ENCODE data around the gene CZIB. TPM values are rescaled to one million over a fixed set of nuclear protein-coding genes. Genes with fewer than 3 reads are reported as not detected.

Gene CZIB
- total and polyA plus RNA-seq, 2 of the 4 experiments (the other 2 are of a cell fraction) = 41.0 to 58.9 TPM

DNA sequence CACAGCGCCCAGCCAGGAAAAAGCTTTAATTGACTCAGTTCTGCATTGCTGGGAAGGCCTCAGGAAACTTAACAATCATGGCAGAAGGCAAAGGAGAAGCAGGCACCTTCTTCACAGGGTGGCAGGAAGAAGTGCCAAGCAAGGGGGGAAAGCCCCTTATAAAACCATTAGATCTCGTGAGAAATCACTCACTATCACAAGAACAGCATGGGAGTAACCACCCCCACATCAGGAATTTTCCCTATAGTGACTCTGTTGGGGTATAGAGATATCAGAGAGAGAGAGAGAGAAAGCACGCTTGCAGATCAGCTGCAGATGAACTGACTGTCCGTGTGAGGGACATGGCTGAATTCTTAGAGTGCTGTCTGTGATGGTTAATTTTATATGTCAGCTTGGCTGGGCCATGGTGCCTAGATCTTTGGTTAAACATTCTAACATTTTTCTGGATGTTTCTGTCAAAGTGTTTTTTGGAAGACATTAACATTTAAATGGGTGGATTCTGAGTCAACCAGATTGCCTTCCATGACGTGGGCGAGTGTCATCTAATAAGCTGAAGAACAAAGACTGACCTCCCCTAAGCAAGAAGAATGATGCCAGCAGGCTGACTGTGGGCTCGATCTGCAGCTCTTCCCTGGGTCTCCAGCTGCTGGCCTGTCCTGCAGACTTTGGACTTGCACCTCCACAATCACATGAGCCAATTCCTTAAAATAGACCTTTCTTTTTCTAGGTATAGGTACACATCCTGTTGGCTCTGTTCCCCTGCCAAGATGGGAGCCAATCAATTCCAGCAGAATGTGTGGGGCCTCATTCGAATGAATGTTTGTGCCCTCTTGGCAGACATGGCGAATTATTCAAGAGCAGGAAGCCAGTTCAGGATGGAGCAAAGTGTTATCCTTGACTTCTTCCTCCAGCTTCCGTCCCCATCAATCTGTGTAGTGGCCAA, 45.2 kb downstream of the CZIB start:
- H3K27ac ChIP-seq (ENCODE audit: insufficient read depth, low read length) = peak overlapping the region; percentile 13; the same call in 1 of the 2 replicates
- no peaks in the 10 kb centered on the region for H3K27me3 ChIP-seq (ENCODE audit: control insufficient read depth, insufficient read depth, low read length)
- peak overlapping the region; percentile 9; the same call in 1 of the 2 replicates for H3K56ac ChIP-seq (ENCODE audit: extremely low read depth, insufficient read depth, low read length)
- H2AK9ac ChIP-seq (replicated peaks; ENCODE audit: low read depth, low read length, poor library complexity) = no peak overlapping the region
- in situ Hi-C loops (cut with MboI; ENCODE audit: low sequenced_read_pairs) = no loop called here
- DNase-seq (peak; percentile 82), ATAC-seq (ENCODE audit: low read depth) (no peak)
- H2BK15ac ChIP-seq (ENCODE audit: low read depth, low read length) = peak overlapping the region; percentile 37; the same call in 1 of the 3 replicates
- peaks cover 32% of the 10 kb centered on the region for H3K4me1 ChIP-seq (ENCODE audit: control insufficient read depth, insufficient read depth, low read length)
- peaks cover 32% of the 10 kb centered on the region for H3K9me1 ChIP-seq (ENCODE audit: insufficient read depth, low read length)
- H3K9me3 ChIP-seq (ENCODE audit: control insufficient read depth, insufficient read depth, low read length) = no peaks in the 10 kb centered on the region
- H3K4me3 ChIP-seq (ENCODE audit: insufficient read depth, low read depth, low read length) = no peak overlapping the region
- peak overlapping the region; percentile 50 for H3K18ac ChIP-seq (ENCODE audit: low read depth, low read length)
- WGBS, 2 experiments (ENCODE audit: extremely low coverage in 2 of 2, insufficient read length in 1 of 2) = 65% methylated on average over 3 of the region's 10 CpGs; no CpG with 5 or more reads in 1 of the 2 experiments
- H3K9ac ChIP-seq (ENCODE audit: low read depth, low read length) = no peak overlapping the region
- no TSS peak for BruUV-seq (replicated peaks)
- peak overlapping the region; percentile 83 for H2BK20ac ChIP-seq (ENCODE audit: low read depth, low read length)
- H2AK5ac ChIP-seq (ENCODE audit: low read depth, low read length) = peak overlapping the region; percentile 85
- no peaks in the 10 kb centered on the region for H3K36me3 ChIP-seq (ENCODE audit: control insufficient read depth, insufficient read depth, low read length)
- POLR2A ChIA-PET (ENCODE audit: unreplicated experiment) = no interaction called here
- H3K14ac ChIP-seq (replicated peaks; ENCODE audit: low read depth, low read length) = peak overlapping the region; percentile 64
- H4K5ac ChIP-seq (ENCODE audit: low read depth, low read length) = peak overlapping the region; percentile 50
- peak overlapping the region; percentile 80 for H4K91ac ChIP-seq (ENCODE audit: insufficient read depth, low read depth, low read length)
- peak overlapping the region; percentile 61 to 86; a peak in 3 of 4 replicates for H4K8ac ChIP-seq (ENCODE audit: low read depth in 2 of 2, low read length in 2 of 2)
- H3K4ac ChIP-seq (ENCODE audit: low read depth, low read length) = peak overlapping the region; percentile 73
- H2BK120ac ChIP-seq (ENCODE audit: low read depth, low read length) = peak overlapping the region; percentile 81
- intact Hi-C loops (cut with micrococcal nuclease) = no loop called here
- dilution Hi-C loops (cut with HindIII; ENCODE audit: low sequenced_read_pairs, unreplicated experiment) = no loop called here
- H3K4me2 ChIP-seq (ENCODE audit: low read depth, low read length) = no peak overlapping the region
- peak overlapping the region; percentile 75 for H2BK5ac ChIP-seq (ENCODE audit: low read depth, low read length, poor library complexity, severe bottlenecking)
- CTCF ChIA-PET = interaction anchor here (1.1 kb wide), 1 partner anchor 11 kb away, joined by 3 read pairs; no protein-coding TSS in a partner anchor
- no peaks in the 10 kb centered on the region for H3K79me1 ChIP-seq (ENCODE audit: low read depth in 1 of 2, low read length in 2 of 2)
- peak overlapping the region; percentile 57 for H2AFZ ChIP-seq (replicated peaks; ENCODE audit: low read length, poor library complexity)
- H3K23ac ChIP-seq (ENCODE audit: low read depth, low read length) = peak overlapping the region; percentile 56; the same call in 1 of the 2 replicates
- H4K20me1 ChIP-seq (ENCODE audit: insufficient read depth, low read length) = no peaks in the 10 kb centered on the region
- no peak for TF ChIP-seq SMC3 (IDR thresholded peaks at IDR 0.05; ENCODE audit: low read depth, low read length)
- TF ChIP-seq FOS (IDR thresholded peaks at IDR 0.05; ENCODE audit: low read depth, low read length) = no peak
- no peak for TF ChIP-seq MXI1 (IDR thresholded peaks at IDR 0.05; ENCODE audit: borderline replicate concordance, low read depth, low read length)
- TF ChIP-seq POLR2A (IDR thresholded peaks at IDR 0.05; ENCODE audit: low read depth, low read length) = no peak
- TF ChIP-seq RCOR1 (IDR thresholded peaks at IDR 0.05; ENCODE audit: insufficient replicate concordance, low read length) = no peak
- TF ChIP-seq, protein P1, sequence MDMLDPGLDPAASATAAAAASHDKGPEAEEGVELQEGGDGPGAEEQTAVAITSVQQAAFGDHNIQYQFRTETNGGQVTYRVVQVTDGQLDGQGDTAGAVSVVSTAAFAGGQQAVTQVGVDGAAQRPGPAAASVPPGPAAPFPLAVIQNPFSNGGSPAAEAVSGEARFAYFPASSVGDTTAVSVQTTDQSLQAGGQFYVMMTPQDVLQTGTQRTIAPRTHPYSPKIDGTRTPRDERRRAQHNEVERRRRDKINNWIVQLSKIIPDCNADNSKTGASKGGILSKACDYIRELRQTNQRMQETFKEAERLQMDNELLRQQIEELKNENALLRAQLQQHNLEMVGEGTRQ (IDR thresholded peaks at IDR 0.05; ENCODE audit: low read depth, low read length) = no peak
- TF ChIP-seq CHD1 (IDR thresholded peaks at IDR 0.05; ENCODE audit: low read depth, low read length) = no peak
- no peak for TF ChIP-seq BHLHE40 (IDR thresholded peaks at IDR 0.05; ENCODE audit: low read depth, low read length)
- no peak for TF ChIP-seq NFE2L2 (IDR thresholded peaks at IDR 0.05; ENCODE audit: low read depth, low read length)
- TF ChIP-seq, protein P2, sequence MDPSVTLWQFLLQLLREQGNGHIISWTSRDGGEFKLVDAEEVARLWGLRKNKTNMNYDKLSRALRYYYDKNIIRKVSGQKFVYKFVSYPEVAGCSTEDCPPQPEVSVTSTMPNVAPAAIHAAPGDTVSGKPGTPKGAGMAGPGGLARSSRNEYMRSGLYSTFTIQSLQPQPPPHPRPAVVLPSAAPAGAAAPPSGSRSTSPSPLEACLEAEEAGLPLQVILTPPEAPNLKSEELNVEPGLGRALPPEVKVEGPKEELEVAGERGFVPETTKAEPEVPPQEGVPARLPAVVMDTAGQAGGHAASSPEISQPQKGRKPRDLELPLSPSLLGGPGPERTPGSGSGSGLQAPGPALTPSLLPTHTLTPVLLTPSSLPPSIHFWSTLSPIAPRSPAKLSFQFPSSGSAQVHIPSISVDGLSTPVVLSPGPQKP (IDR thresholded peaks at IDR 0.05; ENCODE audit: borderline replicate concordance, low read depth, low read length) = no peak
- no peak for TF ChIP-seq MAZ (IDR thresholded peaks at IDR 0.05; ENCODE audit: borderline replicate concordance, low read depth, low read length)
- no peak for TF ChIP-seq RAD21 (IDR thresholded peaks at IDR 0.05; ENCODE audit: low read length)
- TF ChIP-seq, protein P3, sequence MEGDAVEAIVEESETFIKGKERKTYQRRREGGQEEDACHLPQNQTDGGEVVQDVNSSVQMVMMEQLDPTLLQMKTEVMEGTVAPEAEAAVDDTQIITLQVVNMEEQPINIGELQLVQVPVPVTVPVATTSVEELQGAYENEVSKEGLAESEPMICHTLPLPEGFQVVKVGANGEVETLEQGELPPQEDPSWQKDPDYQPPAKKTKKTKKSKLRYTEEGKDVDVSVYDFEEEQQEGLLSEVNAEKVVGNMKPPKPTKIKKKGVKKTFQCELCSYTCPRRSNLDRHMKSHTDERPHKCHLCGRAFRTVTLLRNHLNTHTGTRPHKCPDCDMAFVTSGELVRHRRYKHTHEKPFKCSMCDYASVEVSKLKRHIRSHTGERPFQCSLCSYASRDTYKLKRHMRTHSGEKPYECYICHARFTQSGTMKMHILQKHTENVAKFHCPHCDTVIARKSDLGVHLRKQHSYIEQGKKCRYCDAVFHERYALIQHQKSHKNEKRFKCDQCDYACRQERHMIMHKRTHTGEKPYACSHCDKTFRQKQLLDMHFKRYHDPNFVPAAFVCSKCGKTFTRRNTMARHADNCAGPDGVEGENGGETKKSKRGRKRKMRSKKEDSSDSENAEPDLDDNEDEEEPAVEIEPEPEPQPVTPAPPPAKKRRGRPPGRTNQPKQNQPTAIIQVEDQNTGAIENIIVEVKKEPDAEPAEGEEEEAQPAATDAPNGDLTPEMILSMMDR (conservative IDR thresholded peaks at IDR 0.05; ENCODE audit: low read depth, low read length) = no peak

Measured in IMR-90 (cell line).